Measurements from ENCODE around the gene CDC42BPG. TPM values are rescaled to one million over a fixed set of nuclear protein-coding genes. Genes with fewer than 3 reads are reported as not detected.

CDC42BPG gene
- total RNA-seq, 4 donors from 2014 or later = 0.33 to 0.46 (median 0.39) TPM; not detected in 1

DNA sequence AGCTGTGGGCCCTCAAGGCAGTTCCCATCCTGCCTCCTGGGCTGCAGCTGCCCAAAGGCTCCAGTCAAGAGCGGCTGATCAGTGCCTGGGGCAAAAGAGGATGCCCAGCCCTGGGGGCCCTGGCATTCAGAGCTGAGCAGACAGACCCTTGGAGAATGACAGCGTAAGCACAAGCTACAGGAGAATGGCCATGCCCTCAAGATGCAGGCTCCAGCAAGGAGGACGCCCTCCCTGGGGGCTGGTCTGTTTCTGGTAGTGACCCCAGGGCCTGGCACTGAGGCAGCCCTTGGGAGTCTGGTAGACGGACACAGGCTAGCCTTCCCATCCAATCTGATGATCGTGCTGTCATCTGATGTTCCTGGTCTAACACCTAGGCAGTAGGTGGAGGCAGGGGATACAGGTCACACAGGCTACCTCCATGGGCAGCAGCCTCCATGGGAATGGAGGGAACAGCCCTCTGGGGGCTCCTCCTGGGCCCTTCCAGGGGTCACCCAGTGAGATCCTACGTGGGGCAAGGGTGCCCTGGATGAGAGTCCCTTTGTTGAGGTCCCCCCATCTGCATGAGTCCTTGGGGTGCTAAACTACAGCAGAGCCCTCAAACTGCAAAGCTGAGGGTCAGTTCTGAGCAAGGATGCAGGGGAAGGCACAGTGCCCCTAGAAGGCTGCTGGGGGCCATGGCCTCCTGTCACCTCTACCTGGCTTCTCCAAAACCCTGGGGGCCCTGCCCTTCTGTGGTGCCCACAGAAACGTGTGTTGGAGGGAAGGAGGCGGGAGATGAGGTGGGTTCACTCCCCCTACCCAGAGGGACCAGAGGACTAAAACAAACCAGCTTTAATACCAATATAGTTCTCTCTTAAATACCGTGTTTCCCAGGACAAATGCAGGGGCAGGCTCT is 55.9 kb downstream of the CDC42BPG start:
- 85% methylated on average over 7 of the region's 9 CpGs for WGBS
- Histone ChIP-seq H3K27me3 (no peaks in the 10 kb centered on the region), H3K4me1 (peaks cover 0 to 12% (median 6%) of the 10 kb centered on the region in 4 donors), H3K9me3 (no peaks in the 10 kb centered on the region), H3K27ac (replicated peaks in 1 of 4) (peak overlapping the region in 2 of 4 donors; percentile 36), H3K36me3 (peaks cover 4 to 54% (median 37%) of the 10 kb centered on the region in 4 donors), H3K4me3 (no peak overlapping the region)
- intact Hi-C loops (cut with DNase I) = loop anchor here (10.0 kb wide), 1 partner anchor 106 kb away; no protein-coding TSS in a partner anchor
- no peak for TF ChIP-seq POLR2A (IDR thresholded peaks at IDR 0.05; ENCODE audit: low read depth)
- TF ChIP-seq CTCF (IDR thresholded peaks at IDR 0.05) = no peak
- TF ChIP-seq EP300 (IDR thresholded peaks at IDR 0.05) = no peak
- TF ChIP-seq POLR2AphosphoS5 (IDR thresholded peaks at IDR 0.05) = no peak
- no peak for DNase-seq (ENCODE audit: extremely low spot score)

DNA sequence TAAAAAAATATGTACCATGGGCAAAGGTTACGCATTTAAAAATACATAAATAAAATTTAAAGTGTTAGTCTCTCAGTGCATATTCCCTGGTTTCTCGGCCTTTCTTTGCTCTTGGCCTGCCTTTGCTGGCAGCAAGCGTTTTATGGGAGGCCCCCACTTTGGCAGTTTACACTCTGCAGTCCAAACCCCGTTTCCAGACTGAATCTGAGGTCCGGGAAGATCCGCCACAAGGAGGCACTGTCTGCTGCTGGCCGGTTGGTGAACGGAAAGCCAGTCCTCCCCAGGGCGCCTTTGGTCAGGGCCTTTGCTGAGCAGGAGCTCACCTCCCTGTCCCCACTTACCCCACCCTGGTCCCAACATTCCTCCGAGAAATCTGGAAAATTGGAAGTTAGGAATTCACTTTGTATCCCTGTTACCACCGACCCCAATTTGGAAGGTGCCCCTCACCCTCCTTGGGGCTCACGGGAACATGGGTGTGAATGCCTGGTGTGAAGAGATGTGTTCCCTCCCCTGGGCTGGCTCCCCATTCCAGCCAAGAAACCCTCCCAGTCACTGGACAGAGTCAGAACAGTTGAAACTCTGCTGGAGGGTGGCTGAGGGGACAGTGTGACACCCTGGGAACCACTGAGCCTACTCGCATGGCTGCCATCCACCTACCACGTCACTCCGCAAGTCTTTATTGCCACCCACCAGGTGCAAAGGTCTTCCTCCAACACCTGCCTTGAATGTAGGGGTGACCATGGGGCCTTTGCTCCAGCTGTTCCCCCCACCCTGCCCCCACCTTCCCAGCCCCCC is 56.7 kb downstream of the CDC42BPG start:
- peak; percentile 91 for DNase-seq (ENCODE audit: extremely low spot score)
- Histone ChIP-seq H3K4me1 (peaks cover 0 to 12% (median 3%) of the 10 kb centered on the region in 4 donors), H3K27ac (replicated peaks in 1 of 4) (peak overlapping the region in 2 of 4 donors; percentile 36), H3K9me3 (no peaks in the 10 kb centered on the region), H3K36me3 (peaks cover 4 to 47% (median 37%) of the 10 kb centered on the region in 4 donors), H3K27me3 (no peaks in the 10 kb centered on the region), H3K4me3 (no peak overlapping the region)
- no peak for TF ChIP-seq POLR2A (IDR thresholded peaks at IDR 0.05; ENCODE audit: low read depth)
- TF ChIP-seq POLR2AphosphoS5 (IDR thresholded peaks at IDR 0.05) = peak in 1 of 2 donors; percentile 30
- peak; percentile 57 to 78 (median 65) for TF ChIP-seq CTCF (IDR thresholded peaks at IDR 0.05)
- TF ChIP-seq EP300 (IDR thresholded peaks at IDR 0.05) = no peak
- WGBS = 61% methylated on average over 9 of the region's 15 CpGs
- intact Hi-C loops (cut with DNase I) = loop anchor here (10.0 kb wide), 1 partner anchor 107 kb away; no protein-coding TSS in a partner anchor

- intact Hi-C loops (cut with DNase I) = loop anchor here (10.0 kb wide), 1 partner anchor 108 kb away; no protein-coding TSS in a partner anchor
- no peak overlapping the region for H3K4me3 ChIP-seq
Measured at GRCh38 chr11:64786308-64786707, 58.1 kb downstream of the CDC42BPG start.

More at GRCh38 chr11:64786308-64786707, 58.1 kb downstream of the CDC42BPG start:
- no peak for TF ChIP-seq CTCF (IDR thresholded peaks at IDR 0.05)
- TF ChIP-seq EP300 (IDR thresholded peaks at IDR 0.05) = no peak
- no peak for TF ChIP-seq POLR2A (IDR thresholded peaks at IDR 0.05; ENCODE audit: low read depth)
- TF ChIP-seq POLR2AphosphoS5 (IDR thresholded peaks at IDR 0.05) = no peak
- Histone ChIP-seq H3K4me1 (peaks cover 0 to 12% (median 3%) of the 10 kb centered on the region in 4 donors), H3K36me3 (peaks cover 0 to 33% (median 25%) of the 10 kb centered on the region in 4 donors), H3K27me3 (no peaks in the 10 kb centered on the region), H3K27ac (replicated peaks in 1 of 4) (no peak overlapping the region), H3K9me3 (no peaks in the 10 kb centered on the region)
- DNase-seq (ENCODE audit: extremely low spot score) = no peak
- WGBS = 93% methylated on average over 10 of the region's 10 CpGs

Data from esophagus muscularis mucosa (tissue), 4 donors.